ENCODE measurements around the gene PPP1R15A. TPM values are rescaled to one million over a fixed set of nuclear protein-coding genes. Genes with fewer than 3 reads are reported as not detected.

Gene PPP1R15A
- total and polyA plus RNA-seq, 2 of the 8 experiments (the other 6 are each of a cell fraction or from before 2014, with no cell fraction given) = 4.1 to 14.0 TPM

DNA sequence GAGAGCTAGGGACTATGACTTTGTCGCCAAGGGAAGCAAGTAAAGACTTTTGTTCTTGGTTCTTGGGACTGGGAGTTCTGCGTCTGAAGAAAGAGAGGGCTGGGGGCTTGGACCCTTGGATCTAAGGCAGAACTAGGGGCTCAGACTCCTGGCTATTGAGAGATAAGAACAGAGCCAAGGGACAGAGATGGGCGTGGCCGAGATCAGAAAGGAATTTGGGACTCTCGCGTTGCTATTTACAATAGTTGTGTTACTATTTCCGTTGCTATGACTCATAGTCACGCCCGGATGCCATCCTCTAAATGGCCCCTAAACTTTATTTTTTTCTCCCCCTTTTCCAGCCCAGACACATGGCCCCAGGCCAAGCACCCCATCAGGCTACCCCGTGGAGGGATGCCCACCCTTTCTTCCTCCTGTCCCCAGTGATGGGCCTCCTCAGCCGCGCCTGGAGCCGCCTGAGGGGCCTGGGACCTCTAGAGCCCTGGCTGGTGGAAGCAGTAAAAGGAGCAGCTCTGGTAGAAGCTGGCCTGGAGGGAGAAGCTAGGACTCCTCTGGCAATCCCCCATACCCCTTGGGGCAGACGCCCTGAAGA lies 759 bp downstream of the PPP1R15A start:
- Histone ChIP-seq H2AFZ (ENCODE audit: low read length) (no peak overlapping the region), H3K18ac (ENCODE audit: extremely low read depth, low read length) (no peak overlapping the region), H3K9ac (replicated peaks in 1 of 4; ENCODE audit: extremely low read depth in 1 of 4, low read depth in 3 of 4, low read length in 3 of 4) (peak overlapping the region; percentile 91 to 99 (median 98)), H3K4me3 (ENCODE audit: extremely low read depth in 1 of 4, insufficient read depth in 2 of 4, low read depth in 3 of 4, low read length in 4 of 4) (peak overlapping the region; percentile 80 to 97 (median 92)), H3K27me3 (replicated peaks in 1 of 4; ENCODE audit: control insufficient read depth in 3 of 4, extremely low read depth in 1 of 4, insufficient read depth in 3 of 4, low read length in 3 of 4) (no peaks in the 10 kb centered on the region), H3K36me3 (ENCODE audit: control insufficient read depth in 2 of 4, insufficient read depth in 4 of 4, low read length in 3 of 4) (peaks cover 13 to 31% (median 21%) of the 10 kb centered on the region in 4 experiments; a peak in 7 of 8 replicates), H4K91ac (replicated peaks; ENCODE audit: insufficient read length, low read length) (no peak overlapping the region), H3K56ac (replicated peaks; ENCODE audit: insufficient read length, low read depth, low read length) (no peak overlapping the region), H3K14ac (ENCODE audit: insufficient read length) (no peak overlapping the region), H3K79me1 (ENCODE audit: low read depth, low read length) (peaks cover 9% of the 10 kb centered on the region), H4K20me1 (replicated peaks in 1 of 2; ENCODE audit: control insufficient read depth in 1 of 2, insufficient read depth in 2 of 2, low read length in 2 of 2) (peaks cover 9 to 13% of the 10 kb centered on the region in 2 experiments), H2AK5ac (ENCODE audit: low read depth, low read length) (peak overlapping the region; percentile 5; the same call in 1 of the 2 replicates), H3K23ac (ENCODE audit: insufficient read length) (no peak overlapping the region), H3K23me2 (ENCODE audit: low read depth, low read length) (peaks cover 7% of the 10 kb centered on the region), H3K27ac (ENCODE audit: low read depth, low read length) (peak overlapping the region; percentile 98), H2BK20ac (ENCODE audit: low read length) (no peak overlapping the region), H2BK12ac (ENCODE audit: low read depth, low read length) (peak overlapping the region; percentile 64; the same call in 1 of the 2 replicates), H2BK5ac (ENCODE audit: low read depth, low read length) (peak overlapping the region; percentile 94), H3K4me1 (replicated peaks in 1 of 4; ENCODE audit: control insufficient read depth in 3 of 4, insufficient read depth in 4 of 4, low read length in 3 of 4) (peaks cover 5 to 22% (median 10%) of the 10 kb centered on the region in 4 experiments), H3K79me2 (ENCODE audit: control insufficient read depth in 1 of 2, insufficient read depth in 2 of 2, low read length in 2 of 2) (peaks cover 7 to 25% of the 10 kb centered on the region in 2 experiments; a peak in 3 of 4 replicates), H4K5ac (ENCODE audit: insufficient read length, low read depth, low read length) (no peak overlapping the region), H3K9me3 (ENCODE audit: insufficient read depth in 2 of 2, low read depth in 1 of 2, low read length in 1 of 2) (no peaks in the 10 kb centered on the region), H4K8ac (ENCODE audit: extremely low read depth, insufficient read depth, low read length) (peak overlapping the region; percentile 58; the same call in 1 of the 2 replicates), H2BK120ac (replicated peaks; ENCODE audit: low read depth, low read length) (no peak overlapping the region), H3K4ac (replicated peaks; ENCODE audit: insufficient read length, low read depth, low read length) (no peak overlapping the region), H2BK15ac (ENCODE audit: low read length) (0 out of 2 replicates have a peak overlapping the region, but pooled peaks have one; percentile 31), H3K4me2 (ENCODE audit: insufficient read depth in 1 of 2, low read depth in 2 of 2, low read length in 2 of 2) (peak overlapping the region; percentile 83 to 95)
- ChIA-PET CTCF (ENCODE audit: partially characterized antibody) (interaction anchor here (0.6 to 1.1 kb wide), 4 partner anchors 9 to 29 kb away, joined by 3 to 4 read pairs (median 3); no protein-coding TSS in a partner anchor), POLR2A (ENCODE audit: partially characterized antibody) (interaction anchor here (0.5 to 7.2 kb wide), 38 partner anchors 9 to 409 kb away, joined by 3 to 115 read pairs (median 5); partner anchors contain the start of genes CA11, FAM83E, FTL and GYS1)
- FAIRE-seq = no peak
- peak; percentile 49 to 72 for DNase-seq (ENCODE audit: low read depth in 1 of 2, low spot score in 2 of 2)
- WGBS, 2 experiments (ENCODE audit: extremely low coverage in 1 of 2, insufficient coverage in 1 of 2, insufficient read length in 1 of 2, insufficient replicate concordance in 2 of 2, low coverage in 1 of 2, low lambda C conversion rate in 2 of 2, missing lambda C conversion rate in 1 of 2) = 28% methylated on average over 14 of the region's 14 CpGs; no CpG with 5 or more reads in 1 of the 2 experiments
- peak; percentile 51; the same call in 1 of the 2 replicates for TF ChIP-seq BRCA1 (IDR thresholded peaks at IDR 0.05; ENCODE audit: low read depth, low read length)
- TF ChIP-seq TEAD4 (IDR thresholded peaks at IDR 0.05; ENCODE audit: low read depth, low read length) = peak; percentile 49; the same call in 1 of the 2 replicates
- no peak for TF ChIP-seq SUZ12 (IDR thresholded peaks at IDR 0.05; ENCODE audit: low read length)
- peak; percentile 84 for TF ChIP-seq CHD2 (IDR thresholded peaks at IDR 0.05; ENCODE audit: low read length)
- peak in 1 of 2 experiments; percentile 18; a peak in 2 of 3 replicates for TF ChIP-seq POLR2A (IDR thresholded peaks at IDR 0.05; ENCODE audit: control extremely low read depth in 1 of 2, low read depth in 2 of 2, low read length in 2 of 2)
- no peak for TF ChIP-seq USF2 (IDR thresholded peaks at IDR 0.05; ENCODE audit: low read length)
- TF ChIP-seq RXRA (IDR thresholded peaks at IDR 0.05; ENCODE audit: insufficient read depth, low read depth, low read length) = no peak
- TF ChIP-seq HDAC2 (IDR thresholded peaks at IDR 0.05; ENCODE audit: borderline replicate concordance in 1 of 2, low read depth in 2 of 2, low read length in 2 of 2) = no peak
- 0 out of 2 replicates have a peak, but pooled peaks have one; percentile 19 for TF ChIP-seq SP4 (IDR thresholded peaks at IDR 0.05; ENCODE audit: low read length)
- no peak for TF ChIP-seq MAX (IDR thresholded peaks at IDR 0.05)
- TF ChIP-seq SP1 (IDR thresholded peaks at IDR 0.05; ENCODE audit: low read depth, low read length) = 0 out of 2 replicates have a peak, but pooled peaks have one; percentile 55

Measured in H1 (cell line).